Activated naive CD4-positive, alpha-beta T cell treated with anti-CD3 and anti-CD28 coated beads, Interleukin-2, amount 10 ng/mL, durations not matched to agents 5 hours and 36 hours (primary cell): ENCODE data around the gene PTH2R. TPM values are rescaled to one million over a fixed set of nuclear protein-coding genes. Genes with fewer than 3 reads are reported as not detected.

Experiments used
- total RNA-seq, 2 experiments: library from RNA; stranded (reverse); gene quantifications; one replicate each; pipeline ENCODE4 v1.2.3, GENCODE V29; 2021

Gene PTH2R, protein sequence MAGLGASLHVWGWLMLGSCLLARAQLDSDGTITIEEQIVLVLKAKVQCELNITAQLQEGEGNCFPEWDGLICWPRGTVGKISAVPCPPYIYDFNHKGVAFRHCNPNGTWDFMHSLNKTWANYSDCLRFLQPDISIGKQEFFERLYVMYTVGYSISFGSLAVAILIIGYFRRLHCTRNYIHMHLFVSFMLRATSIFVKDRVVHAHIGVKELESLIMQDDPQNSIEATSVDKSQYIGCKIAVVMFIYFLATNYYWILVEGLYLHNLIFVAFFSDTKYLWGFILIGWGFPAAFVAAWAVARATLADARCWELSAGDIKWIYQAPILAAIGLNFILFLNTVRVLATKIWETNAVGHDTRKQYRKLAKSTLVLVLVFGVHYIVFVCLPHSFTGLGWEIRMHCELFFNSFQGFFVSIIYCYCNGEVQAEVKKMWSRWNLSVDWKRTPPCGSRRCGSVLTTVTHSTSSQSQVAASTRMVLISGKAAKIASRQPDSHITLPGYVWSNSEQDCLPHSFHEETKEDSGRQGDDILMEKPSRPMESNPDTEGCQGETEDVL
- not detected for total RNA-seq

DNA sequence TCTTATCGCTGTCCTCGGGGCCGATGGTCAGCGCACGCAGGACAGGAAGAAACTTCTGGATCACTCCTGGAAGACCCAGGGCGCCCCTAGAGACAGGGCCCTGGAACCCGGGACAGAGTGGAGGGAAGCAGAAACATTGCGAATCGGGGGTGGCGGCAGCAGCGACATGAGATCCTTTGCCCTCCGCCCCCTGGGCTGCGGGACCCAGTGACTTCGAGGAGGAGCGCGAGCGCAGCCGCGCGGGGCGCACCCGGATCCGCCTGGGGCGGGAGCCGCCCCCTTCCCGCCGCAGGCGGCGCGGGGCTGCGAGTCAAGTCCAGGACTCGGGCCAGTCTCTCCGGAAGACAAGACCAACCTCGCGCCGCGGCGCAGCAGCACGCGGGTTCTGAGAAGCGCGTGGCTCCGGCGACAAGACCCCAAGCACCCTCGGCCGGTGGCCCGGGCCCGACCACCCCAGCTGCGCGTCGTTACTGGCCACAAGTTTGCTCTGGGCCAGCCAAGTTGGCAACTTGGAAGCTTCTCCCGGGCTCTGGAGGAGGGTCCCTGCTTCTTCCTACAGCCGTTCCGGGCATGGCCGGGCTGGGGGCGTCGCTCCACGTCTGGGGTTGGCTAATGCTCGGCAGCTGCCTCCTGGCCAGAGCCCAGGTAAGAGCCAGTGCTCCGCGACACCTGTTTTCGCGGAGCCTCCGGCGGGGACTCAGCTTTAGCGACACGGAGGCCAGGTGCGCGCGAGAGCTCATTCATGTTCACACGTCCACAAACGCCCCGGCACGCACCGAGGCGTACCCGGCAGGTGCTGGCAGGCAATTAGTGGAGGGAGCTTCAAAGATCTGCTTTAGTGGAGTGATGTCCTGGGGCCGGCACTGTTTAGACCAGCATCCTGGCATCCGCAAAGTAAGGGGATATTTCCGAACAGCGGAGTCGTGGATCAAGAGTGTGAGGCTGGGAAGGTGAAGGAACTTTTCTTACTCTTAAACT, at the start of gene PTH2R:
PTH2R (plus strand) TSS at position 319 of the 978 bp plus-strand sequence; CDS start at position 571, 252 bp downstream.

Other genes with a start within 250 kb of the PTH2R start
- gene CRYGA, start 243.2 kb upstream of the PTH2R start, total RNA-seq: not detected
- gene C2orf80, start 216.8 kb upstream of the PTH2R start, total RNA-seq: not detected
- gene IDH1, start 151.7 kb upstream of the PTH2R start, total RNA-seq: 10 to 100 TPM; 29.0 to 31.4 TPM
- gene PIKFYVE, start 140.5 kb upstream of the PTH2R start, total RNA-seq: 10 to 100 TPM; 33.1 to 33.9 TPM